ENCODE data around the gene ARHGAP19.
A peak's percentile ranks its signal among the peaks of the same experiment; 100 is the strongest.

The ARHGAP19 gene

DNA sequence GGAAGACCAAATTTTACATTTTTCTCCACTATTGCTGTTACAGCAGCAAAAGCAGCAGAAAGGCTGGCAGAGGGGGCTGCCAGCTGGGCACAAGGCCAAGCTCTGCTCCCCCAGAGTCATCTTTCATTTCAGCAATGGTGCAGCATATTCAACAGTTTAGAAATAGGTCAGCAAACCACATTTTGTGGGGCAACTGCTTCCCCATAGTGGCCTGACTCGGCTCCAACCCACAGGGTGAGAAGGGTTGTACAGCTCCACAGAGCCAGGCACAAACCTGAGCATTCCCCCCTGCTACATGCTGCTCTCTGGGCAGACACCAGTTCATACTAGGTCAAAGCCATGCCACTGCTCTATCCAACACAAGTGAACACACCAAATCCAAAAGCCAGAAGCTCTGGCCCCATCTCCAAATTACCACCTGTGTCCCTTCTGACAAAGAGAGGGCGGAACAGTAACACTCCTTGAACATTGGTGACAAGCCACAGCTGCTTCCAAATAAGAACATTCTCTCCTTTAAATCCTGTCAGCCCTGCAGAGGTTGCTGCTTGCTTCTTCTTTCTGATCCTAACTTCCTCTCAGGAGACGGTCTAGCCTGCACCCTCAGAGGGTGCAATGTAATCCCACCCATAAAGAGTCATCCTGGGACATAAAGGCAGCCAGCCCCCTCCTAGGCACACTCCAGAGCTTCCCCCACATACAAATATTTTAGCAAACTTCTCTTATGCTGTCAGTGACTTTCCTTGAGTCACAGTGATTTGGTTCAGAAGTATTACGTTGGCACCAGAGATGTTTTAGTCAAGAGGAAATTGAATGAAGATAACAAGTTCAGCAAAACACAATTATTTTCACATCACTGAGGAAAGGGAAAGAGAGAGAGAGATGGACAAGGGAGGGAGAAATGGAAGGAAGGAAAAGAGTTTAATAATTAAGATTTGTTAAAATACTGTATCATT is 67.7 kb downstream of the ARHGAP19 start:
- H3K27me3 ChIP-seq (ENCODE audit: insufficient read depth, low read length): no peaks in the 10 kb centered on the region
- no peak overlapping the region for H3K27ac ChIP-seq (ENCODE audit: low read depth, low read length)
- peaks cover 67% of the 10 kb centered on the region for H3K36me3 ChIP-seq (ENCODE audit: insufficient read depth, low read length)
- no peak overlapping the region for H3K4me3 ChIP-seq (ENCODE audit: low read length)
- H3K4me1 ChIP-seq (ENCODE audit: insufficient read depth, low read length): peaks cover 15% of the 10 kb centered on the region; the same call in 1 of the 2 replicates
- WGBS: 90% methylated on average over 3 of the region's 4 CpGs
- no peak overlapping the region for H3K9ac ChIP-seq (ENCODE audit: low read depth, low read length)
- no peaks in the 10 kb centered on the region for H3K9me3 ChIP-seq (ENCODE audit: insufficient read depth, low read depth, low read length)

DNA sequence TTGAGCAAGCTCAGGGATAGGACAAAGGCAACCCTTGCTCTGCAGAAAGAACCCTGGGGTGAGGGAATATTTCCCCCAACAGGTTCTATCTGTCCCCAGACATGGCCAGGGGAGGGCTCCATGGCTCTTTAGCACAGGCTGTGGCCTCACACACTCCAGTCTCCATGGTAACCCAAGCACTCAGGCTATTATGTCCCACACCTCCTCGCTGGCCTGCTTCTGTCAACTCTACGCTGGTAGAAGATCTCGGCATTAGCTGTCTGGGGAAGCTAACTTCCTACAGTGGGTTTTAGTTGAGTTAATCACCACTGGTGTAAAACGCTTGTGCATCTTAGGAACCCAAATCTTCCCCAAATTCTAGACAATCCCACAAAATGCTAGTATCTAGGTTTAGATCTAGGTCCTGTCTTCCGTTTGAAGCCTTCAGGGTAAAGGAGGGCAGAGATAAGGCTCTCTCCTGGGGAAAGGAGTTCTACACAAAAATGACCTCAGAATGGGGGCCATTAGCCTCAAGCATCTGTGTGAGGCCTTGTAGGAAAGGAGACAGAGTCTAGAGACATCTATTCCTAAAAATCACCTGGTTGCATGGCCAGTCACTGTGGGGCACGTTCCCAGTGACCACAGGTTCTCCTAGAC is 70.0 kb downstream of the ARHGAP19 start:
- peaks cover 45% of the 10 kb centered on the region for H3K36me3 ChIP-seq (ENCODE audit: insufficient read depth, low read length)

DNA sequence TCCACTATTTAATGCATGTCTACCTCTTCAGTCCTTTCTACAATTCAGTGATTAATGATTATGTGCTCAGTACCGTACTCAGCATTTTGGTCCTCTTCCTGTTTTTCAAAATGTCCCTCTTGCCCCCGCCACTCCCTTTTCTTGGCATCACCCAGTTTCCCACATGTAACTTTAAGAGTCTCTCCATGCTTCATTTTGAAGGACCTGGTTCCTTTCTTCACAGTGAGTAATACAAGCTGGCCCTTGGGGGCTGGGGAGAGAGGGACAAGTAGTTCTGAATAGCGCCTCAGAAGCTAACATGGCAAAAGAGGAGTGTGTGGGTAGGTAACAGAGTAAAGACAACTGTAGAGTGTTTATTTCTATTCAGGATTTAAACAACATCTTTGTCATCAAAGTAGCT is 72.1 kb downstream of the ARHGAP19 start:
- H3K36me3 ChIP-seq (ENCODE audit: insufficient read depth, low read length): peaks cover 25% of the 10 kb centered on the region
- peaks cover 15% of the 10 kb centered on the region; the same call in 1 of the 2 replicates for H3K4me1 ChIP-seq (ENCODE audit: insufficient read depth, low read length)
- WGBS: 96% methylated on average over 3 of the region's 3 CpGs
- no peak overlapping the region for H3K9ac ChIP-seq (ENCODE audit: low read depth, low read length)
- H3K27me3 ChIP-seq (ENCODE audit: insufficient read depth, low read length): no peaks in the 10 kb centered on the region
- H3K4me3 ChIP-seq (ENCODE audit: low read length): no peak overlapping the region
- no peak overlapping the region for H3K27ac ChIP-seq (ENCODE audit: low read depth, low read length)
- no peaks in the 10 kb centered on the region for H3K9me3 ChIP-seq (ENCODE audit: insufficient read depth, low read depth, low read length)

More for the DNA sequence above, 70.0 kb downstream of the ARHGAP19 start:
- no peaks in the 10 kb centered on the region for H3K27me3 ChIP-seq (ENCODE audit: insufficient read depth, low read length)
- no peak overlapping the region for H3K9ac ChIP-seq (ENCODE audit: low read depth, low read length)
- 68% methylated on average over 5 of the region's 6 CpGs for WGBS
- no peaks in the 10 kb centered on the region for H3K9me3 ChIP-seq (ENCODE audit: insufficient read depth, low read depth, low read length)
- H3K4me3 ChIP-seq (ENCODE audit: low read length): no peak overlapping the region
- H3K4me1 ChIP-seq (ENCODE audit: insufficient read depth, low read length): peaks cover 15% of the 10 kb centered on the region; the same call in 1 of the 2 replicates
- no peak overlapping the region for H3K27ac ChIP-seq (ENCODE audit: low read depth, low read length)

DNA sequence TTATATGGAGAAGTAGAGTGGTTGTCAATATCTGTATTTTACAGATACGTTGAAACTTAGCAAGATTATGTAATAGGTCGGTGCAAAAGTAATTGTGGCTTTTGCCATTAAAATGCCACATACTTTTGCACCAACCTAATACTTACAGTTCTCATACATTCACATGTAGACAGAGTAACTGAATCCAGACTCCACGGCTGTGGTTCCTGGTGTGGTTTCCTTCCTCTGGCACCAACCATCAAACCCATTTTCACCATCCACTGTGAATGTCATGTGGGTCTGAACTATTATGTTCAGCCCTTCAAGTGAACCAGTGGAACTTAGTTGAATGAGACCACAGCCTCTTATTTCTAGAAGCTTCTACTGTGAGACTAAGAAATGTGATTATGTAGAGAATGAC is 75.1 kb downstream of the ARHGAP19 start:
- Histone ChIP-seq H3K4me1 (ENCODE audit: insufficient read depth, low read length) (peaks cover 5% of the 10 kb centered on the region; the same call in 1 of the 2 replicates), H3K36me3 (ENCODE audit: insufficient read depth, low read length) (peaks cover 7% of the 10 kb centered on the region; the same call in 1 of the 2 replicates), H3K4me3 (ENCODE audit: low read length) (no peak overlapping the region), H3K27me3 (ENCODE audit: insufficient read depth, low read length) (no peaks in the 10 kb centered on the region), H3K27ac (ENCODE audit: low read depth, low read length) (no peak overlapping the region), H3K9me3 (ENCODE audit: insufficient read depth, low read depth, low read length) (no peaks in the 10 kb centered on the region), H3K9ac (ENCODE audit: low read depth, low read length) (no peak overlapping the region)
- WGBS: 99% methylated on average over 3 of the region's 3 CpGs

DNA sequence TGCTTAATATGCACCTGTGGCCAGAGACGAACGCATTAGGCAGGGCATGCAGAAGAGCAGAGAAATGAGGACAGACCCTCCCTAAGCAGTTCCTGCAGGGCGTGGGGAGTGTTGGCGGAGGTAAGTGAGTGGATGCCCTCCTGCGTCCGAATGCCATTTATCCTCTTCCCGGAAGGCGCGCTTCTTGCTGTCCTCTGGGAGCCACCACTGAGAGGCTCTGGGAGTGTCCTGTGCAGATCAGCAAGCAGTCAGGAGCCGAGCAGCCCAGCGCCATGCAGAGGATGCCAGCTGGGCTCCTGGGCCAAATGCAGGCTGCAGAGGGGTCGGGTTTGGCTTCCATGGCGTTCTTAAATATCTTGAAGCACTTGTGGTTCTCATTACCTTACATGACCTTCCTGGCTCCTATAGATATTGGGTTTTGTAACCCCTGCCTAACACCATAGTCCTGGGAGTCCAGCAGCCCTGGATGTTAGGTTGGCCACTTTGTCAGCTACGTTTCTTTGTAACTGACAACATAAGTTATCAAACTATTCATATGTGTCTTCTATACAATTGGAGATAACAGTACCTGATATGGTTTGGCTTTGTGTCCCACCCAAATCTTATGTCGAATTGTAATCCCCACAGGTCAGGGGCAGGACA is 76.7 kb downstream of the ARHGAP19 start:
- H3K4me3 ChIP-seq (ENCODE audit: low read length): no peak overlapping the region
- H3K9me3 ChIP-seq (ENCODE audit: insufficient read depth, low read depth, low read length): no peaks in the 10 kb centered on the region
- H3K36me3 ChIP-seq (ENCODE audit: insufficient read depth, low read length): peaks cover 4% of the 10 kb centered on the region; the same call in 1 of the 2 replicates
- no peaks in the 10 kb centered on the region for H3K27me3 ChIP-seq (ENCODE audit: insufficient read depth, low read length)
- no peak overlapping the region for H3K27ac ChIP-seq (ENCODE audit: low read depth, low read length)
- 91% methylated on average over 14 of the region's 15 CpGs for WGBS
- H3K9ac ChIP-seq (ENCODE audit: low read depth, low read length): no peak overlapping the region
- H3K4me1 ChIP-seq (ENCODE audit: insufficient read depth, low read length): no peaks in the 10 kb centered on the region

DNA sequence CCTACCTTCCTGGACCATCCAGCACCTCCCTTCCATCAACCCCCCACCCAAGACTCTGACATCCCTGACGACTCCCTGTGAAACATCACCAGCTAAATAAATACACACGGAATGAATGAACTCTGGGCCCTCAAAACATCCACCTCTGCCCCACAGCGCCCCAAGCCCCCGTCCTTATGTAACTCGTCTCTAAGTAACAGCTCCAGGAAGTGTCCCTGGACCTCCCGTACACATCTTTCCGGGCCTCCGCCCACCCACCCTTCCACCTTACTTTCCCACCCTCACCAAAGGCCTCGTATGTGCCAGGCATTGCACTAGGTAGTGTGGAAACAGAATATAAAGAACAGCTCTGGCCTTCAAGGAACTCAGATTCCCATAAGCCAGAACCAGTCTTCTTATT is 79.0 kb downstream of the ARHGAP19 start:
- Histone ChIP-seq H3K9ac (ENCODE audit: low read depth, low read length) (no peak overlapping the region), H3K9me3 (ENCODE audit: insufficient read depth, low read depth, low read length) (no peaks in the 10 kb centered on the region), H3K27me3 (ENCODE audit: insufficient read depth, low read length) (no peaks in the 10 kb centered on the region), H3K27ac (ENCODE audit: low read depth, low read length) (no peak overlapping the region), H3K36me3 (ENCODE audit: insufficient read depth, low read length) (no peaks in the 10 kb centered on the region), H3K4me1 (ENCODE audit: insufficient read depth, low read length) (no peaks in the 10 kb centered on the region), H3K4me3 (ENCODE audit: low read length) (no peak overlapping the region)
- WGBS: 83% methylated on average over 9 of the region's 9 CpGs

DNA sequence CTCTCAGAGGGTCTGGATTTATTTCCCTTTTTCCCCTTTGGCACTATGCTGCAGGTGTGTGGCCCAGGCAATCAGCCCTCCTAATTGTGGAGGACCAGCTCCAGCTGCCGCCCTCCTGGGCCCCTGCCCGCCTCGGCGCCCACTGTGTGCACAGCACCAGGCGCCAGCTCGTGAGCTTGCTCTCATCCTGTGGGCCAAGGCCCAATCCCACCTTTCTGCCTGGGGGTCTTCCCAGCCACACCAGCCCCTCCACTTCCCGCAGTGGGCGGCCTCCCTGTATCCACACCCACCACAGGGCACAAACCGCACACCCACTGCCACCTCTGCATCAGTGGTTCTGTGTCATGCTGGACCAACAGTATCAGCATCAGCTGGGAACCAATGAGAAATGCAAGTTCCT is 81.2 kb downstream of the ARHGAP19 start:
- Histone ChIP-seq H3K36me3 (ENCODE audit: insufficient read depth, low read length) (no peaks in the 10 kb centered on the region), H3K9me3 (ENCODE audit: insufficient read depth, low read depth, low read length) (no peaks in the 10 kb centered on the region), H3K4me1 (ENCODE audit: insufficient read depth, low read length) (no peaks in the 10 kb centered on the region), H3K9ac (ENCODE audit: low read depth, low read length) (no peak overlapping the region), H3K4me3 (ENCODE audit: low read length) (no peak overlapping the region), H3K27ac (ENCODE audit: low read depth, low read length) (no peak overlapping the region), H3K27me3 (ENCODE audit: insufficient read depth, low read length) (no peaks in the 10 kb centered on the region)
- 94% methylated on average over 9 of the region's 9 CpGs for WGBS

DNA sequence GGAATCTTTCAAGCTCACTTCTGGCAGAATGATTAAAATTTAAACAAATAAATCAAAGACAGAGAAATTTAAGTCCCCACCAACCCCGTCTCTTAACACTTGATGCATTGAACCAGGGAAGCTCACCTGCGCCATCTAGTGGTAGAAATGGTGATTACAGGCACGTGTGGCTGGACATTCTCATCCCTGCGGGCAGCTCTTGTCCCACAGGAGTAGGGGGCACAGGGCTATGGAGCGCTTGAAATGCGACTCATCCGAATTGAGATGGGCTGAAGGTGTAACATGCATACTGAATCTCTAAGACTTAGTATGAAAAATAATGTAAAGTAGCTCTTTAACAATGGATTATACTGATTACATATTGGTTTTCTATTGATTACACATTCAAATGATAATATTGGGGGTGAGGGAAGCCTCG is 81.9 kb downstream of the ARHGAP19 start:
- Histone ChIP-seq H3K36me3 (ENCODE audit: insufficient read depth, low read length) (no peaks in the 10 kb centered on the region), H3K9ac (ENCODE audit: low read depth, low read length) (no peak overlapping the region), H3K9me3 (ENCODE audit: insufficient read depth, low read depth, low read length) (no peaks in the 10 kb centered on the region), H3K4me3 (ENCODE audit: low read length) (no peak overlapping the region), H3K27ac (ENCODE audit: low read depth, low read length) (no peak overlapping the region), H3K4me1 (ENCODE audit: insufficient read depth, low read length) (no peaks in the 10 kb centered on the region), H3K27me3 (ENCODE audit: insufficient read depth, low read length) (no peaks in the 10 kb centered on the region)
- WGBS: 24% methylated on average over 8 of the region's 8 CpGs

DNA sequence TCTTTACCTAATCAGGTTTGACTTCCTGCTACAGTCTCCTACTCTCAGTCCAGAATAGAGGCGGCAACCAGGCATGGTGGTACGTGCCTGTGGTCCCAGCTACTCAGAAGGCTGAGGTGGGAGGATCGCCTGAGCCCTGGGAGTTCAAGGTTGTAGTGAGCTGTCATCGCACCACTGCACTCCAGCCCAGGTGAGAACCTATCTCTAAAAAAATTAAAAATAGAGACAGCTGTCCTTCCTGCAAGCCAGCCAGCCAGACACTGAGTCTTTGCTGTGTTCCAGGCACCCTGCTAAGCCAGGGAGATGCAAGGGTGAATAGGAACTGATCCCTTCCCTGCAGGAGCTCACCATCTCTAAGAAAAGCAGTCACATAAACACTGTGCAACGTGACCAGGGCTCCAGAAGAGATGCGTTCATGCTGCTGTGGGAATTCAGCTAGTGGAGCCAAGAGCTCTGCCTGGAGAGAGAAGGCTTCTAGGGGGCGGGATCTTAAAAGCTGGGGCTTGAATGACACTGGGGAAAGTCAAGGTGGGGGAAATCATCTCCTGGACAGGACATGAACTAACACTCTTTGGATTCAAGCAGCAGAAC is 84.6 kb downstream of the ARHGAP19 start:
- H3K27ac ChIP-seq (ENCODE audit: low read depth, low read length): no peak overlapping the region
- WGBS: 56% methylated on average over 7 of the region's 7 CpGs
- no peaks in the 10 kb centered on the region for H3K27me3 ChIP-seq (ENCODE audit: insufficient read depth, low read length)
- H3K36me3 ChIP-seq (ENCODE audit: insufficient read depth, low read length): no peaks in the 10 kb centered on the region
- H3K4me3 ChIP-seq (ENCODE audit: low read length): no peak overlapping the region
- no peaks in the 10 kb centered on the region for H3K4me1 ChIP-seq (ENCODE audit: insufficient read depth, low read length)
- peak overlapping the region; percentile 27; the same call in 1 of the 2 replicates for H3K9ac ChIP-seq (ENCODE audit: low read depth, low read length)
- no peaks in the 10 kb centered on the region for H3K9me3 ChIP-seq (ENCODE audit: insufficient read depth, low read depth, low read length)

DNA sequence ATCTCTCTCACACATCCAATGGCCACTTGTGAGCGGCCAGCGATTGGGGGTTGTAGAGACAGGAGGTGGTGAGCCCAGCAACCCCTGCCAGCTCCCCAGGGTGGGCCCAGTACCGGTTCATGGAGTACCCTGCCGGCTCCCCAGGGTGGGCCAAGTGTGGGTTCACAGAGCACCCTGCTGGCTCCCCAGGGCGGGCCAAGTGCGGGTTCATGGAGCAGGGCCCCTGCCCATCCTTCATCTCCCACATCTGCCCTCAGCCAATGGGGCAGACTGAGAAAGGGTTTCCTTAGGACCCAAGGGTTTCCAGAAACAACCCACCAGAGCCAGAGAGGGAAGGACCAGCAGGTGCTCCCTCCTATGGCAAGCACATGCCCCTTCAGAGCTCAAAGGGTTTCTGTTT is 85.3 kb downstream of the ARHGAP19 start:
- no peaks in the 10 kb centered on the region for H3K27me3 ChIP-seq (ENCODE audit: insufficient read depth, low read length)
- H3K27ac ChIP-seq (ENCODE audit: low read depth, low read length): no peak overlapping the region
- H3K36me3 ChIP-seq (ENCODE audit: insufficient read depth, low read length): no peaks in the 10 kb centered on the region
- H3K9me3 ChIP-seq (ENCODE audit: insufficient read depth, low read depth, low read length): no peaks in the 10 kb centered on the region
- WGBS: 92% methylated on average over 6 of the region's 6 CpGs
- no peaks in the 10 kb centered on the region for H3K4me1 ChIP-seq (ENCODE audit: insufficient read depth, low read length)
- no peak overlapping the region for H3K9ac ChIP-seq (ENCODE audit: low read depth, low read length)
- H3K4me3 ChIP-seq (ENCODE audit: low read length): no peak overlapping the region

Measured in HUES64 (cell line).